ENCODE data around the gene MCOLN3. TPM values are rescaled to one million over a fixed set of nuclear protein-coding genes. Genes with fewer than 3 reads are reported as not detected.
A peak's percentile ranks its signal among the peaks of the same experiment; 100 is the strongest.

MCOLN3 gene
- total RNA-seq, 2 donors from 2014 or later, result 0.98 to 1.1 TPM

- no peaks in the 10 kb centered on the region for H3K27me3 ChIP-seq
- H3K27ac ChIP-seq, result no peak overlapping the region
- no peak for DNase-seq
- no peaks in the 10 kb centered on the region for H3K9me3 ChIP-seq
- no peak overlapping the region for H3K4me3 ChIP-seq
- intact Hi-C loops (cut with DNase I), result no loop called here
- TF ChIP-seq, protein P1, sequence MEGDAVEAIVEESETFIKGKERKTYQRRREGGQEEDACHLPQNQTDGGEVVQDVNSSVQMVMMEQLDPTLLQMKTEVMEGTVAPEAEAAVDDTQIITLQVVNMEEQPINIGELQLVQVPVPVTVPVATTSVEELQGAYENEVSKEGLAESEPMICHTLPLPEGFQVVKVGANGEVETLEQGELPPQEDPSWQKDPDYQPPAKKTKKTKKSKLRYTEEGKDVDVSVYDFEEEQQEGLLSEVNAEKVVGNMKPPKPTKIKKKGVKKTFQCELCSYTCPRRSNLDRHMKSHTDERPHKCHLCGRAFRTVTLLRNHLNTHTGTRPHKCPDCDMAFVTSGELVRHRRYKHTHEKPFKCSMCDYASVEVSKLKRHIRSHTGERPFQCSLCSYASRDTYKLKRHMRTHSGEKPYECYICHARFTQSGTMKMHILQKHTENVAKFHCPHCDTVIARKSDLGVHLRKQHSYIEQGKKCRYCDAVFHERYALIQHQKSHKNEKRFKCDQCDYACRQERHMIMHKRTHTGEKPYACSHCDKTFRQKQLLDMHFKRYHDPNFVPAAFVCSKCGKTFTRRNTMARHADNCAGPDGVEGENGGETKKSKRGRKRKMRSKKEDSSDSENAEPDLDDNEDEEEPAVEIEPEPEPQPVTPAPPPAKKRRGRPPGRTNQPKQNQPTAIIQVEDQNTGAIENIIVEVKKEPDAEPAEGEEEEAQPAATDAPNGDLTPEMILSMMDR (IDR thresholded peaks at IDR 0.05), result no peak
- no peak overlapping the region for H3K9ac ChIP-seq (ENCODE audit: low read depth in 2 of 2, low read length in 2 of 2)
- no peaks in the 10 kb centered on the region for H3K36me3 ChIP-seq
- H3K4me1 ChIP-seq, result no peaks in the 10 kb centered on the region
These were observed 22.7 kb upstream of the MCOLN3 start for GRCh38 chr1:85070972-85071492.

DNA sequence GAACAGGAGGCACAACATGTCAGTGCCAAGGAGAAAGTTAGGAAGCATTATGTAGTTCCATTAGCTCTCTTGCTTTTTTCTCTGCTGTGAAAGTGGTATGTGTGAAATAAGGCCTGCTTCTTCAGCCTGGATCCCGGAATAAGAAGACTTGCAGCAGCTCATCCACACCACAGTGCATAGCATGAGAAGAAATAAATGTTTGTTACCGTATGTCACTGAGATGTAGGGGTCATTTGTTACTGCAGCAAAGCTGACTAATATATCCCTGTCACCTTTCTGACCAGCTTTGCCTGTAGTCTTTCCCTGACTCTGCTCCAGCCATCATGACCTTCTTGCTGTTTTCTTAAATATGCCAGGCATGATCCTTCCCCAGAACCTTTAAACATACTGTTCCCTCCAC is 20.5 kb upstream of the MCOLN3 start:
- no peaks in the 10 kb centered on the region for H3K9me3 ChIP-seq
- no peaks in the 10 kb centered on the region for H3K4me1 ChIP-seq
- TF ChIP-seq, protein P1 (IDR thresholded peaks at IDR 0.05), result no peak
- no peak overlapping the region for H3K4me3 ChIP-seq
- H3K27me3 ChIP-seq, result no peaks in the 10 kb centered on the region
- no peak for DNase-seq
- no peak overlapping the region for H3K27ac ChIP-seq
- intact Hi-C loops (cut with DNase I), result no loop called here
- no peaks in the 10 kb centered on the region for H3K36me3 ChIP-seq
- H3K9ac ChIP-seq (ENCODE audit: low read depth in 2 of 2, low read length in 2 of 2), result no peak overlapping the region

- intact Hi-C loops (cut with DNase I), result no loop called here
- no peaks in the 10 kb centered on the region for H3K9me3 ChIP-seq
- DNase-seq, result no peak
- no peak overlapping the region for H3K4me3 ChIP-seq
- no peak overlapping the region for H3K27ac ChIP-seq
- TF ChIP-seq, protein P1 (IDR thresholded peaks at IDR 0.05), result no peak
- no peaks in the 10 kb centered on the region for H3K4me1 ChIP-seq
- H3K27me3 ChIP-seq, result no peaks in the 10 kb centered on the region
- no peak overlapping the region for H3K9ac ChIP-seq (ENCODE audit: low read depth in 2 of 2, low read length in 2 of 2)
- H3K36me3 ChIP-seq, result no peaks in the 10 kb centered on the region
These were observed 17.2 kb upstream of the MCOLN3 start for GRCh38 chr1:85065550-85065949.

GRCh38 chr1:85062425-85063026 is 14.2 kb upstream of the MCOLN3 start:
- H3K27me3 ChIP-seq, result no peaks in the 10 kb centered on the region
- no peaks in the 10 kb centered on the region for H3K9me3 ChIP-seq
- peak overlapping the region; percentile 49 for H3K4me3 ChIP-seq
- no peak for DNase-seq
- peak overlapping the region in 1 of 2 donors; percentile 53 for H3K9ac ChIP-seq (ENCODE audit: low read depth in 2 of 2, low read length in 2 of 2)
- H3K27ac ChIP-seq, result no peak overlapping the region
- H3K36me3 ChIP-seq, result no peaks in the 10 kb centered on the region
- intact Hi-C loops (cut with DNase I), result no loop called here
- no peaks in the 10 kb centered on the region for H3K4me1 ChIP-seq
- TF ChIP-seq, protein P1 (IDR thresholded peaks at IDR 0.05), result no peak

- H3K27ac ChIP-seq, result no peak overlapping the region
- intact Hi-C loops (cut with DNase I), result no loop called here
- TF ChIP-seq, protein P1 (IDR thresholded peaks at IDR 0.05), result no peak
- no peaks in the 10 kb centered on the region for H3K9me3 ChIP-seq
- DNase-seq, result peak; percentile 97
- H3K4me1 ChIP-seq, result no peaks in the 10 kb centered on the region
- no peaks in the 10 kb centered on the region for H3K36me3 ChIP-seq
- H3K9ac ChIP-seq (ENCODE audit: low read depth in 2 of 2, low read length in 2 of 2), result peak overlapping the region; percentile 53 to 57
- H3K4me3 ChIP-seq, result peak overlapping the region; percentile 49
- no peaks in the 10 kb centered on the region for H3K27me3 ChIP-seq
These were observed 13.6 kb upstream of the MCOLN3 start for GRCh38 chr1:85061711-85062424.
